ENCODE measurements around the gene NAV2.

NAV2 gene

DNA sequence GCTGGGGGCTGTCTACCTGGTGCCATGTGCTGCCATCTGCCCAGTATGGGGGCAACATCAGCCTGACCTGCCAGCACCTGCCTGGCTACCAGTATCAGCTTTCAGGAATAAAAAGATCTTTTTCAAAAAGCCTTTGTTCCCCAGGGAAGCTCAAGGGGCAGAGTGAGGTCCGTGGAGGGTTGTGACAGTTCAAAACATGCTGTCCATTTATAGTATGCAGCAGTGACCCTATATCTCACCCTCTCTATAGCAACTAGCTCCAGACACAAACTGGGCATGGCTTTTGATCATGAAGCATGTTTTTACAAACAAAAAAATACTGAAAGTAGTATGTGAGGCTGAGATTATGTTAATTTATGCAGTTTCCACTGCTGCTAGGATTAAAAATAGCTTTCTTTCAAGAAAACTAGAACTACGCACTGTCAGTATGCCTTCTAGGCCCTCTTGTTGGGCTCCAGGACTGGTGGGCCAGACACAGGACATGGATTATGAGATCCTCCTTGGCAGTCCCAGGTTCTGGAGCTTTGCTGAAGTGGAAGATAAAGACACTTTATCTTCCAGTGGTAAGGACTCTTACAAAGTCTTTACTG, 23.4 kb downstream of the NAV2 start:
- CTCF ChIA-PET: interaction anchor here (0.5 to 2.0 kb wide), 5 partner anchors 33 to 618 kb away, joined by 3 to 7 read pairs (median 3); no protein-coding TSS in a partner anchor
- TF ChIP-seq, protein P1, sequence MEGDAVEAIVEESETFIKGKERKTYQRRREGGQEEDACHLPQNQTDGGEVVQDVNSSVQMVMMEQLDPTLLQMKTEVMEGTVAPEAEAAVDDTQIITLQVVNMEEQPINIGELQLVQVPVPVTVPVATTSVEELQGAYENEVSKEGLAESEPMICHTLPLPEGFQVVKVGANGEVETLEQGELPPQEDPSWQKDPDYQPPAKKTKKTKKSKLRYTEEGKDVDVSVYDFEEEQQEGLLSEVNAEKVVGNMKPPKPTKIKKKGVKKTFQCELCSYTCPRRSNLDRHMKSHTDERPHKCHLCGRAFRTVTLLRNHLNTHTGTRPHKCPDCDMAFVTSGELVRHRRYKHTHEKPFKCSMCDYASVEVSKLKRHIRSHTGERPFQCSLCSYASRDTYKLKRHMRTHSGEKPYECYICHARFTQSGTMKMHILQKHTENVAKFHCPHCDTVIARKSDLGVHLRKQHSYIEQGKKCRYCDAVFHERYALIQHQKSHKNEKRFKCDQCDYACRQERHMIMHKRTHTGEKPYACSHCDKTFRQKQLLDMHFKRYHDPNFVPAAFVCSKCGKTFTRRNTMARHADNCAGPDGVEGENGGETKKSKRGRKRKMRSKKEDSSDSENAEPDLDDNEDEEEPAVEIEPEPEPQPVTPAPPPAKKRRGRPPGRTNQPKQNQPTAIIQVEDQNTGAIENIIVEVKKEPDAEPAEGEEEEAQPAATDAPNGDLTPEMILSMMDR (conservative IDR thresholded peaks at IDR 0.05; ENCODE audit: low read depth): no peak
- no peak for DNase-seq (ENCODE audit: low spot score)
- POLR2A ChIA-PET (ENCODE audit: low non-redundant PET): no interaction called here
- no peak overlapping the region for H3K27ac ChIP-seq

DNA sequence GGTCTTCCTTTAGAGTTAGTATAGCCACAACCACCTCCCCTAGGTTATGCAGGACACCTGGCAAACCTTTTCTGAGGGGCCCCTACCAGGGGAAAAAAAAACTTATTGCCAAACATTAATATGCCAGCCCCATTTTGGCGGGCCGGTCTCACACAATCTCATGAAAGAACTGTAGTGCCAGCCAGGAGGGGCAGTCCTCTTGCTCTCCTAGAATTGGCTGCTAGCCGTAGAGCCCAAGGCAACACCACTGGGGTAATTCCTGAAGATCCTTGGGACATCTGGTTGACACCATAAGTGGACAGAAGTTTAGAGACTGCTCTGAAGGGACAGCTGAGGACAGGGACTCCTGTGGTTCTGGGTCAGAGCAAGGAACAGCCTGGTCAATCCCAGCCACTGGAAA, 24.2 kb downstream of the NAV2 start:
- ChIA-PET POLR2A (ENCODE audit: low non-redundant PET) (no interaction called here), CTCF (interaction anchor here (0.5 kb wide), 1 partner anchor 618 kb away, joined by 3 read pairs; no protein-coding TSS in a partner anchor)
- TF ChIP-seq, protein P1 (conservative IDR thresholded peaks at IDR 0.05; ENCODE audit: low read depth): no peak
- no peak overlapping the region for H3K27ac ChIP-seq
- DNase-seq (ENCODE audit: low spot score): no peak

- no peak overlapping the region for H3K27ac ChIP-seq
- ChIA-PET POLR2A (ENCODE audit: low non-redundant PET) (no interaction called here), CTCF (no interaction called here)
- TF ChIP-seq, protein P1 (conservative IDR thresholded peaks at IDR 0.05; ENCODE audit: low read depth): no peak
- no peak for DNase-seq (ENCODE audit: low spot score)
These were observed 24.9 kb downstream of the NAV2 start for GRCh38 chr11:19737575-19737974.

DNA sequence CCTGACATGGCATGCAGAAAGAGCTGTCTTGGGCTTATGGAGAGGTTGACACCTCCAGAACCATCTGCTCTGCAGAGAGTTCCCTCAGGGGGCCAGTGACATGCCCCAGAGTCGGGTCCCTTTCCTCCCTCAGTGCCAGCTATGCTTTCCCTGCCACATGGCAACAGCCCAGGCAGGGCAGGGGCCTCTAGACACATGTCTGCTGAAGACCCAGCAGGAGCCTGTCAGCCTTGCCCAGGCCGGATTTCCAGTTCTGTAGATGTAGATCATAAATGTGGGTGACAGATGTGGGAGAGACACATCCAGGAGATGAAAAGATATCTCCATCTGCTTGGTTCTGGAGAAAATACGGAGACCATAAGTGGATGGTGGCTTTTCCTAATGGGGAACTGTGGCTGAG, 25.5 kb downstream of the NAV2 start:
- POLR2A ChIA-PET (ENCODE audit: low non-redundant PET): no interaction called here

GRCh38 chr11:19739872-19740271, 27.2 kb downstream of the NAV2 start:
- TF ChIP-seq, protein P1 (conservative IDR thresholded peaks at IDR 0.05; ENCODE audit: low read depth): no peak
- no peak for DNase-seq (ENCODE audit: low spot score)
- CTCF ChIA-PET: interaction anchor here (0.6 to 1.8 kb wide), 3 partner anchors 176 to 184 kb away, joined by 5 to 10 read pairs (median 5); no protein-coding TSS in a partner anchor
- no peak overlapping the region for H3K27ac ChIP-seq
- POLR2A ChIA-PET (ENCODE audit: low non-redundant PET): no interaction called here

More for the DNA sequence above, 25.5 kb downstream of the NAV2 start:
- DNase-seq (ENCODE audit: low spot score): no peak
- H3K27ac ChIP-seq: no peak overlapping the region
- TF ChIP-seq, protein P1 (conservative IDR thresholded peaks at IDR 0.05; ENCODE audit: low read depth): no peak
- CTCF ChIA-PET: no interaction called here

- DNase-seq (ENCODE audit: low spot score): no peak
- ChIA-PET POLR2A (ENCODE audit: low non-redundant PET) (no interaction called here), CTCF (interaction anchor here (0.6 kb wide), 1 partner anchor 177 kb away, joined by 3 read pairs; no protein-coding TSS in a partner anchor)
- TF ChIP-seq, protein P1 (conservative IDR thresholded peaks at IDR 0.05; ENCODE audit: low read depth): no peak
- no peak overlapping the region for H3K27ac ChIP-seq
These were observed 27.9 kb downstream of the NAV2 start for GRCh38 chr11:19740586-19740985.
